Suprapubic skin (tissue), 4 donors: ENCODE measurements around the gene KRTAP1-5.

Experiments
- EP300 ChIP-seq: sonication (generic); formaldehyde crosslinking; IDR thresholded peaks from one replicate; pipeline ENCODE4 v1.6.1; 2017; ENCODE audit warnings: antibody characterized with exemption
- POLR2A ChIP-seq, 2 donors: fragments of 450-650 bp; IDR thresholded peaks; one replicate each; pipeline ENCODE4 v1.6.1; 2017; ENCODE audit warnings: antibody characterized with exemption in 2 of 2, mild to moderate bottlenecking in 2 of 2, moderate library complexity in 2 of 2
- POLR2AphosphoS5 ChIP-seq, 3 donors: sonication (generic); formaldehyde crosslinking; IDR thresholded peaks; one replicate each; pipeline ENCODE4 v1.6.1; 2017; ENCODE audit warnings: antibody characterized with exemption in 3 of 3
- TF ChIP-seq, protein P1 (sequence below), 2 donors: fragments of 200-600 bp in 1 of 2; fragments of 450-650 bp in 1 of 2; sonication (generic) in 1 of 2; IDR thresholded peaks; one replicate each; pipeline ENCODE4 v1.5.1; 2016 to 2019; ENCODE audit warnings: antibody characterized with exemption in 2 of 2, mild to moderate bottlenecking in 1 of 2, moderate library complexity in 1 of 2

DNA sequence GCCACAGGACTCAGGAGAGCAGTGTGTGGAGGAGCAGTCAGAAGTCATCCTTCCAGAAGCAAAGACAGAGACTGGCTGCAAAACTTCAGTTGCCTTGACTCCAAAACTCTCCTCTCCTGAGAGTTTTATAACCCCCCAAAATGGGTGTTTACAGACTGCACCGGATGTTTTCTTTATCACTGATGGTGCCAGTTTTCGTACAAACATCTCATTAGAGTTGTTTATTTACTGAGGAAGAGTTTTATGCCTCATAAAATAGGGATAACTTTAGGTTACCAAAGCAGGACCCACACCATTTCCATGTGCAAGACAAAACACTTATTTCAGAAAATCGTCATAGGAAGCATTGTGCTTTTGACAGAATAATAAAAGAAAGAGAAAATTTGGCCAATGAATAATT, 42.8 kb downstream of the KRTAP1-5 start, which contains the start of gene KRT40:
- TF ChIP-seq, protein P1, sequence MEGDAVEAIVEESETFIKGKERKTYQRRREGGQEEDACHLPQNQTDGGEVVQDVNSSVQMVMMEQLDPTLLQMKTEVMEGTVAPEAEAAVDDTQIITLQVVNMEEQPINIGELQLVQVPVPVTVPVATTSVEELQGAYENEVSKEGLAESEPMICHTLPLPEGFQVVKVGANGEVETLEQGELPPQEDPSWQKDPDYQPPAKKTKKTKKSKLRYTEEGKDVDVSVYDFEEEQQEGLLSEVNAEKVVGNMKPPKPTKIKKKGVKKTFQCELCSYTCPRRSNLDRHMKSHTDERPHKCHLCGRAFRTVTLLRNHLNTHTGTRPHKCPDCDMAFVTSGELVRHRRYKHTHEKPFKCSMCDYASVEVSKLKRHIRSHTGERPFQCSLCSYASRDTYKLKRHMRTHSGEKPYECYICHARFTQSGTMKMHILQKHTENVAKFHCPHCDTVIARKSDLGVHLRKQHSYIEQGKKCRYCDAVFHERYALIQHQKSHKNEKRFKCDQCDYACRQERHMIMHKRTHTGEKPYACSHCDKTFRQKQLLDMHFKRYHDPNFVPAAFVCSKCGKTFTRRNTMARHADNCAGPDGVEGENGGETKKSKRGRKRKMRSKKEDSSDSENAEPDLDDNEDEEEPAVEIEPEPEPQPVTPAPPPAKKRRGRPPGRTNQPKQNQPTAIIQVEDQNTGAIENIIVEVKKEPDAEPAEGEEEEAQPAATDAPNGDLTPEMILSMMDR (IDR thresholded peaks at IDR 0.05) = no peak
- TF ChIP-seq POLR2AphosphoS5 (IDR thresholded peaks at IDR 0.05) (no peak), POLR2A (IDR thresholded peaks at IDR 0.05) (no peak), EP300 (no peak)
